Keratinocyte (primary cell): ENCODE measurements around the gene MBD3L3. TPM values are rescaled to one million over a fixed set of nuclear protein-coding genes. Genes with fewer than 3 reads are reported as not detected.
A peak's percentile ranks its signal among the peaks of the same experiment; 100 is the strongest.

Source experiments
- DNase-seq: peaks from one replicate; pipeline ENCODE4 v3.0.0-alpha.2; 2011; ENCODE audit warnings: low read depth, missing footprints, low spot score
- FAIRE-seq: peaks from 2 replicates; lab custom pipeline; 2011; peaks lifted over from hg19 to GRCh38; lab: Jason Lieb, UNC
- H2AFZ ChIP-seq: 2 replicates; pipeline ENCODE4 v1.6.0; 2012; ENCODE audit warnings: low read length, control low read depth, inconsistent platforms; ENCODE audit not compliant: control insufficient read depth
- H3K27ac ChIP-seq: 2 replicates; pipeline ENCODE4 v1.5.1; 2011; ENCODE audit warnings: low read length; ENCODE audit not compliant: control insufficient read depth, insufficient read depth
- H3K27me3 ChIP-seq: 3 replicates; pipeline ENCODE4 v1.6.0; 2011; ENCODE audit warnings: low read length; ENCODE audit not compliant: control insufficient read depth, insufficient read depth; ENCODE audit errors: extremely low read depth
- H3K36me3 ChIP-seq, 2 experiments: 2 replicates in 1 of 2; 3 replicates in 1 of 2; pipeline ENCODE4 v1.5.1; 2011; ENCODE audit warnings: low read length in 2 of 2, mild to moderate bottlenecking in 1 of 2; ENCODE audit not compliant: control insufficient read depth in 2 of 2, insufficient read depth in 2 of 2; ENCODE audit errors: extremely low read depth in 1 of 2
- H3K4me1 ChIP-seq: 3 replicates; pipeline ENCODE4 v1.5.1; 2011; ENCODE audit warnings: low read length; ENCODE audit not compliant: control insufficient read depth, insufficient read depth; ENCODE audit errors: extremely low read depth
- H3K4me2 ChIP-seq: 3 replicates; pipeline ENCODE4 v1.6.0; 2011; ENCODE audit warnings: low read depth, low read length; ENCODE audit not compliant: control insufficient read depth, insufficient read depth; ENCODE audit errors: extremely low read depth
- H3K4me3 ChIP-seq, 3 experiments: fragments of 200-600 bp in 1 of 3; sonication (generic) in 1 of 3; 2 replicates in 2 of 3; 3 replicates in 1 of 3; pipeline ENCODE4 v1.5.1; 2011 to 2016; ENCODE audit warnings: low read length in 3 of 3, mild to moderate bottlenecking in 3 of 3, control low read depth in 2 of 3, inconsistent platforms in 1 of 3, low read depth in 1 of 3, mixed read lengths in 1 of 3, mixed run types in 1 of 3, moderate library complexity in 1 of 3; ENCODE audit not compliant: control insufficient read depth in 2 of 3, insufficient read depth in 2 of 3; ENCODE audit errors: extremely low read depth in 1 of 3
- H3K79me2 ChIP-seq: 2 replicates; pipeline ENCODE4 v1.6.0; 2012; ENCODE audit warnings: low read length; ENCODE audit not compliant: control insufficient read depth, insufficient read depth
- H3K9ac ChIP-seq: 3 replicates; pipeline ENCODE4 v1.6.0; 2011; ENCODE audit warnings: low read length; ENCODE audit not compliant: control insufficient read depth, insufficient read depth; ENCODE audit errors: extremely low read depth
- H3K9me1 ChIP-seq: 3 replicates; pipeline ENCODE4 v1.6.0; 2011; ENCODE audit warnings: low read length; ENCODE audit not compliant: control insufficient read depth, insufficient read depth; ENCODE audit errors: extremely low read depth
- H3K9me3 ChIP-seq: 2 replicates; pipeline ENCODE4 v1.5.1; 2012; ENCODE audit warnings: low read depth, low read length; ENCODE audit not compliant: control insufficient read depth
- H4K20me1 ChIP-seq: 3 replicates; pipeline ENCODE4 v1.6.0; 2011; ENCODE audit warnings: low read length; ENCODE audit not compliant: control insufficient read depth, insufficient read depth; ENCODE audit errors: extremely low read depth
- EZH2 ChIP-seq: IDR thresholded peaks from one replicate; pipeline ENCODE4 v1.6.1; 2012; ENCODE audit warnings: inconsistent platforms, mild to moderate bottlenecking, low read length, moderate library complexity
- dilution Hi-C: fragments of 300-500 bp; cut with MboI; formaldehyde crosslinking; loops from one replicate; pipeline ENCODE4 v1.7.0; 2020; ENCODE audit warnings: low sequenced_read_pairs; ENCODE audit not compliant: extremely low pct_ligation_motif_present
- polyA plus RNA-seq, 5 experiments: library from polyadenylated mRNA; depleted of rRNA in 3 of 5; stranded (reverse) in 3 of 5; stranded (forward) in 1 of 5; unstranded in 1 of 5; fragments of >200 nt; gene quantifications; 1 replicate in 1 of 5; 2 replicates in 3 of 5; 3 replicates in 1 of 5; pipeline versions ENCODE4 v1.2.1 to v1.2.3, GENCODE V29; 2011 to 2012; ENCODE audit warnings: missing spikeins in 2 of 5, low read depth in 1 of 5, low replicate concordance in 1 of 5
- TF ChIP-seq, protein P1 (sequence below), 3 experiments: IDR thresholded peaks in 1 of 3; conservative IDR thresholded peaks in 1 of 3; optimal IDR thresholded peaks in 1 of 3; 2 replicates in 2 of 3; 3 replicates in 1 of 3; pipeline versions ENCODE3 to v1.5.1; 2011; ENCODE audit warnings: low read length in 3 of 3, mild to moderate bottlenecking in 3 of 3, moderate library complexity in 2 of 3, control low read depth in 1 of 3, inconsistent platforms in 1 of 3; ENCODE audit not compliant: insufficient read depth in 2 of 3; ENCODE audit errors: extremely low read depth in 1 of 3

MBD3L3 gene
- polyA plus RNA-seq, 1 donor (not counting 4 experiments of a cell fraction or from before 2014, with no cell fraction given), result not detected

- DNase-seq (no peak), FAIRE-seq (no peak)
- no peak overlapping the region for H2AFZ ChIP-seq
- dilution Hi-C loops, result no loop called here
- peak overlapping the region in 1 of 3 experiments; percentile 15 for H3K4me3 ChIP-seq
- H3K9me1 ChIP-seq, result no peaks in the 10 kb centered on the region
- no peaks in the 10 kb centered on the region for H3K79me2 ChIP-seq
- H3K4me2 ChIP-seq, result no peak overlapping the region
- no peak overlapping the region for H3K27ac ChIP-seq
- H4K20me1 ChIP-seq, result no peaks in the 10 kb centered on the region
- peaks cover 42 to 45% of the 10 kb centered on the region in 2 experiments for H3K36me3 ChIP-seq
- no peak for TF ChIP-seq EZH2
- TF ChIP-seq, protein P1, sequence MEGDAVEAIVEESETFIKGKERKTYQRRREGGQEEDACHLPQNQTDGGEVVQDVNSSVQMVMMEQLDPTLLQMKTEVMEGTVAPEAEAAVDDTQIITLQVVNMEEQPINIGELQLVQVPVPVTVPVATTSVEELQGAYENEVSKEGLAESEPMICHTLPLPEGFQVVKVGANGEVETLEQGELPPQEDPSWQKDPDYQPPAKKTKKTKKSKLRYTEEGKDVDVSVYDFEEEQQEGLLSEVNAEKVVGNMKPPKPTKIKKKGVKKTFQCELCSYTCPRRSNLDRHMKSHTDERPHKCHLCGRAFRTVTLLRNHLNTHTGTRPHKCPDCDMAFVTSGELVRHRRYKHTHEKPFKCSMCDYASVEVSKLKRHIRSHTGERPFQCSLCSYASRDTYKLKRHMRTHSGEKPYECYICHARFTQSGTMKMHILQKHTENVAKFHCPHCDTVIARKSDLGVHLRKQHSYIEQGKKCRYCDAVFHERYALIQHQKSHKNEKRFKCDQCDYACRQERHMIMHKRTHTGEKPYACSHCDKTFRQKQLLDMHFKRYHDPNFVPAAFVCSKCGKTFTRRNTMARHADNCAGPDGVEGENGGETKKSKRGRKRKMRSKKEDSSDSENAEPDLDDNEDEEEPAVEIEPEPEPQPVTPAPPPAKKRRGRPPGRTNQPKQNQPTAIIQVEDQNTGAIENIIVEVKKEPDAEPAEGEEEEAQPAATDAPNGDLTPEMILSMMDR (optimal IDR thresholded peaks at IDR 0.05 in 1 of 3, IDR thresholded peaks at IDR 0.05 in 1 of 3, conservative IDR thresholded peaks at IDR 0.05 in 1 of 3; ENCODE audit: extremely low read depth in 1 of 3, insufficient read depth in 2 of 3, low read length in 3 of 3), result no peak
- H3K9ac ChIP-seq, result no peak overlapping the region
- H3K27me3 ChIP-seq, result no peaks in the 10 kb centered on the region
- H3K9me3 ChIP-seq, result peaks cover 52% of the 10 kb centered on the region
- H3K4me1 ChIP-seq, result no peaks in the 10 kb centered on the region
Observed at GRCh38 chr19:7083076-7083956, 24.8 kb upstream of the MBD3L3 start.

DNA sequence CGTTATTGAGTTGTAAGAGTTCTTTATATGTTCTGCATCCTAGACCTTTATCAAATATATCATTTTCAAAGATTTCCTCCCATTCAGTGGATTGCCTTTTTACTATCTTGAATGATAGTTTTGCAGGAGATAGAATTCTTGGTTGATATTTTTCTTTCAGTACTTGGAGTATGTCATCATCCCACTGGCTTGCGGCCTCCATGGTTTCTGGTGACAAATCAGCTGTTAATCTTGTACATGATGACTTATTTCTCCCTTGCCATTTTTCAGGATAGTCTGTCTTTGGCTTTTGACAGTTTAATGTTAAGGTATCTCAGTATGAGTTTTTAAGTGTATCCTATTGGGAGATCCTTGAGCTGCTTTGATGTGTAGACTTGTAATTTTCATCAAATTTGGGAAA is 19.5 kb upstream of the MBD3L3 start:
- Histone ChIP-seq H3K4me2 (no peak overlapping the region), H3K36me3 (peaks cover 46 to 54% of the 10 kb centered on the region in 2 experiments), H3K79me2 (no peaks in the 10 kb centered on the region), H3K9me3 (peaks cover 37% of the 10 kb centered on the region), H3K4me3 (no peak overlapping the region), H3K9ac (no peak overlapping the region), H3K9me1 (no peaks in the 10 kb centered on the region), H3K4me1 (no peaks in the 10 kb centered on the region), H3K27ac (no peak overlapping the region), H2AFZ (no peak overlapping the region), H4K20me1 (no peaks in the 10 kb centered on the region), H3K27me3 (no peaks in the 10 kb centered on the region)
- TF ChIP-seq, protein P1 (optimal IDR thresholded peaks at IDR 0.05 in 1 of 3, IDR thresholded peaks at IDR 0.05 in 1 of 3, conservative IDR thresholded peaks at IDR 0.05 in 1 of 3; ENCODE audit: extremely low read depth in 1 of 3, insufficient read depth in 2 of 3, low read length in 3 of 3), result no peak
- no peak for TF ChIP-seq EZH2
- no peak for FAIRE-seq
- DNase-seq, result no peak
- dilution Hi-C loops, result no loop called here
